ENCODE measurements around the gene GPR31.

Gene GPR31

DNA sequence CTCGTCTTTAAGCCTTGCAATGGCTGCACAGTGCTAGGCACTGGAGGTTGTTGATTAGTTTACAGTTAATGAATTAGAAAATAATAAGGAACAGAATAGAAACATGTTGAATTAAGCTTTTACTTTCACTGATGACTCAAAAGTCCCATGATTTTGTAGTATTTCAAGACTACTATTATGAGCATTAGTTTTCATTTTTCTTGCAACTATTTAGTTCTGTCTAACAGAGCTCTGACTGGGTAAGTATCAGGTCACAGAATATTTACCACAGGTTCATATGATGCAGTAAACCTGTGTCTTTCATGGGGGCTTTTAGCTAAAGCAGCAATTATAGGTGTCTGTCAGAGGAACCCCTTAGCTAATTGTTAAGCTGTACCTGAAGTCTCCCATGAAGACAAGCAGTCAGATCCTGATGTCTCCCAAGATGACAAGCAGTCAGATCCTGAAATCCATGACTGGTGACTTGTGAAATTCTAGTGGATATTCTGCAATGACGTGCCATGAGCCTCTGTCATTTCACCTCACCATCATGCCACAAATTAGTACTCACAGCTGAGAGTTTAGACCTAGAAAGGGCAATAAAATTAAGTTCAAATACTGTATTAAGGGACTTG, 8.2 kb upstream of the GPR31 start:
- ChIA-PET POLR2A (no interaction called here), CTCF (interaction anchor here (1.1 kb wide), 1 partner anchor 24 kb away, joined by 3 read pairs; no protein-coding TSS in a partner anchor)
- TF ChIP-seq ZNF366 (tag by site-specific recombination; conservative IDR thresholded peaks at IDR 0.05) (no peak), BCL11B (tag by site-specific recombination; IDR thresholded peaks at IDR 0.05; ENCODE audit: low read depth) (no peak), ZNF426 (tag by site-specific recombination; IDR thresholded peaks at IDR 0.05) (no peak), HOXA7 (CRISPR knock-in tag; IDR thresholded peaks at IDR 0.05; ENCODE audit: borderline replicate concordance) (no peak), ZNF341 (tag by site-specific recombination; IDR thresholded peaks at IDR 0.05; ENCODE audit: low read depth) (no peak), ZNF580 (tag by site-specific recombination; IDR thresholded peaks at IDR 0.05) (no peak), GFI1B (tag by site-specific recombination; IDR thresholded peaks at IDR 0.05) (no peak), ZFP41 (tag by site-specific recombination; IDR thresholded peaks at IDR 0.05; ENCODE audit: borderline replicate concordance) (no peak), ZNF560 (tag by site-specific recombination; IDR thresholded peaks at IDR 0.05; ENCODE audit: borderline replicate concordance) (no peak), ZNF202 (tag by site-specific recombination; IDR thresholded peaks at IDR 0.05; ENCODE audit: borderline replicate concordance) (no peak), ZNF16 (tag by site-specific recombination; IDR thresholded peaks at IDR 0.05; ENCODE audit: low read depth) (no peak), ZNF214 (tag by site-specific recombination; IDR thresholded peaks at IDR 0.05; ENCODE audit: borderline replicate concordance) (no peak)
- TF ChIP-seq, protein P1, sequence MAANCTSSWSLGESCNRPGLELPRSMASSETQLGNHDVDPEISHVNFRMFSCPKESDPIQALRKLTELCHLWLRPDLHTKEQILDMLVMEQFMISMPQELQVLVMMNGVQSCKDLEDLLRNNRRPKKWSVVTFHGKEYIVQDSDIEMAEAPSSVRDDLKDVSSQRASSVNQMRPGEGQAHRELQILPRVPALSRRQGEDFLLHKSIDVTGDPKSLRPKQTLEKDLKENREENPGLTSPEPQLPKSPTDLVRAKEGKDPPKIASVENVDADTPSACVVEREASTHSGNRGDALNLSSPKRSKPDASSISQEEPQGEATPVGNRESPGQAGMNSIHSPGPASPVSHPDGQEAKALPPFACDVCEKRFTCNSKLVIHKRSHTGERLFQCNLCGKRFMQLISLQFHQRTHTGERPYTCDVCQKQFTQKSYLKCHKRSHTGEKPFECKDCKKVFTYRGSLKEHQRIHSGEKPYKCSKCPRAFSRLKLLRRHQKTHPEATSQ (tag by site-specific recombination; IDR thresholded peaks at IDR 0.05) = no peak
- H3K9me3 ChIP-seq (ENCODE audit: control insufficient read depth, insufficient read depth, low read depth, low read length) = no peaks in the 10 kb centered on the region
- H3K4me3 ChIP-seq (ENCODE audit: low read depth, low read length) = no peak overlapping the region
- H3K4me1 ChIP-seq (ENCODE audit: control insufficient read depth, insufficient read depth, low read length) = no peaks in the 10 kb centered on the region
- no peak overlapping the region for H3K27ac ChIP-seq (ENCODE audit: extremely low read depth, low read depth, low read length)
- H3K36me3 ChIP-seq (ENCODE audit: control insufficient read depth in 2 of 2, insufficient read depth in 1 of 2, low read length in 2 of 2) = no peaks in the 10 kb centered on the region

DNA sequence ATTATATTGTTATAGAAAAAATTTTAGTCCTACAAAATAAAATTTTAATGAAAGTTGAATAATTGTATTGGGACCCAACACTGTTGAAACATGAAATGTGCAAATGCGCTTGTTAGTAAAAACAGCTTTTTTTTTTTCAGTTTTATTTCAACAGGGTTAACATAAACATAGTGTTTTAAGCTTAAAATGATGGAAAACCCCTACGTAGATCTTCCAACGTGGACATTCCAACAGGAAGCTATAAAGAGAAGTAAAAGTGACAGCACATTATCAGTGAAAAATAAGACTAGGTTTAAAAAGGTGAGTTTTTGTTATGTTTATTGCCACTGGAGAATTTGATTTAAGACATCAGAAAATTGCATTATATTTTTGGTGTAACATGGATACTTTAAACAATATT, 6.5 kb upstream of the GPR31 start:
- no peak overlapping the region for H3K4me3 ChIP-seq (ENCODE audit: low read depth, low read length)
- TF ChIP-seq ZNF560 (tag by site-specific recombination; IDR thresholded peaks at IDR 0.05; ENCODE audit: borderline replicate concordance) = no peak
- TF ChIP-seq ZNF580 (tag by site-specific recombination; IDR thresholded peaks at IDR 0.05) = no peak
- TF ChIP-seq, protein P2, sequence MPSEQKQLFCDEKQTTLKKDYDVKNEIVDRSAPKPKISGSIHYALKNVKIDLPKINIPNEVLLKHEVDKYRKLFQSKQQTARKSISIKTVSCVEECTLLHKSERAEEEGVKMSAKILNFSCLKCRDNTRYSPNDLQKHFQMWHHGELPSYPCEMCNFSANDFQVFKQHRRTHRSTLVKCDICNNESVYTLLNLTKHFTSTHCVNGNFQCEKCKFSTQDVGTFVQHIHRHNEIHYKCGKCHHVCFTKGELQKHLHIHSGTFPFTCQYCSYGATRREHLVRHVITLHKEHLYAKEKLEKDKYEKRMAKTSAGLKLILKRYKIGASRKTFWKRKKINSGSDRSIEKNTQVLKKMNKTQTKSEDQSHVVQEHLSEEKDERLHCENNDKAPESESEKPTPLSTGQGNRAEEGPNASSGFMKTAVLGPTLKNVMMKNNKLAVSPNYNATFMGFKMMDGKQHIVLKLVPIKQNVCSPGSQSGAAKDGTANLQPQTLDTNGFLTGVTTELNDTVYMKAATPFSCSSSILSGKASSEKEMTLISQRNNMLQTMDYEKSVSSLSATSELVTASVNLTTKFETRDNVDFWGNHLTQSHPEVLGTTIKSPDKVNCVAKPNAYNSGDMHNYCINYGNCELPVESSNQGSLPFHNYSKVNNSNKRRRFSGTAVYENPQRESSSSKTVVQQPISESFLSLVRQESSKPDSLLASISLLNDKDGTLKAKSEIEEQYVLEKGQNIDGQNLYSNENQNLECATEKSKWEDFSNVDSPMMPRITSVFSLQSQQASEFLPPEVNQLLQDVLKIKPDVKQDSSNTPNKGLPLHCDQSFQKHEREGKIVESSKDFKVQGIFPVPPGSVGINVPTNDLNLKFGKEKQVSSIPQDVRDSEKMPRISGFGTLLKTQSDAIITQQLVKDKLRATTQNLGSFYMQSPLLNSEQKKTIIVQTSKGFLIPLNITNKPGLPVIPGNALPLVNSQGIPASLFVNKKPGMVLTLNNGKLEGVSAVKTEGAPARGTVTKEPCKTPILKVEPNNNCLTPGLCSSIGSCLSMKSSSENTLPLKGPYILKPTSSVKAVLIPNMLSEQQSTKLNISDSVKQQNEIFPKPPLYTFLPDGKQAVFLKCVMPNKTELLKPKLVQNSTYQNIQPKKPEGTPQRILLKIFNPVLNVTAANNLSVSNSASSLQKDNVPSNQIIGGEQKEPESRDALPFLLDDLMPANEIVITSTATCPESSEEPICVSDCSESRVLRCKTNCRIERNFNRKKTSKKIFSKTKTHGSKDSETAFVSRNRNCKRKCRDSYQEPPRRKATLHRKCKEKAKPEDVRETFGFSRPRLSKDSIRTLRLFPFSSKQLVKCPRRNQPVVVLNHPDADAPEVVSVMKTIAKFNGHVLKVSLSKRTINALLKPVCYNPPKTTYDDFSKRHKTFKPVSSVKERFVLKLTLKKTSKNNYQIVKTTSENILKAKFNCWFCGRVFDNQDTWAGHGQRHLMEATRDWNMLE (tag by site-specific recombination; conservative IDR thresholded peaks at IDR 0.05; ENCODE audit: low read depth) = no peak
- TF ChIP-seq ZNF184 (tag by site-specific recombination; IDR thresholded peaks at IDR 0.05) = no peak
- TF ChIP-seq ZBTB49 (tag by site-specific recombination; IDR thresholded peaks at IDR 0.05; ENCODE audit: low read depth) = no peak
- TF ChIP-seq ZNF169 (tag by site-specific recombination; IDR thresholded peaks at IDR 0.05) = no peak
- TF ChIP-seq REPIN1 (tag by site-specific recombination; IDR thresholded peaks at IDR 0.05; ENCODE audit: low read depth) = no peak
- POLR2A ChIA-PET = no interaction called here
- H3K27ac ChIP-seq (ENCODE audit: extremely low read depth, low read depth, low read length) = no peak overlapping the region
- no peaks in the 10 kb centered on the region for H3K9me3 ChIP-seq (ENCODE audit: control insufficient read depth, insufficient read depth, low read depth, low read length)
- H3K4me1 ChIP-seq (ENCODE audit: control insufficient read depth, insufficient read depth, low read length) = no peaks in the 10 kb centered on the region
- H3K36me3 ChIP-seq (ENCODE audit: control insufficient read depth in 2 of 2, insufficient read depth in 1 of 2, low read length in 2 of 2) = no peaks in the 10 kb centered on the region
- CTCF ChIA-PET = interaction anchor here (1.0 kb wide), 1 partner anchor 22 kb away, joined by 3 read pairs; no protein-coding TSS in a partner anchor
